SK-N-SH (cell line): Measurements from ENCODE around the gene KNG1.

Source experiments
- CTCF ChIP-seq: fragments of 200-600 bp; sonication (generic); IDR thresholded peaks from 2 replicates; pipeline ENCODE4 v1.6.1; 2017; ENCODE audit warnings: antibody characterized with exemption, mild to moderate bottlenecking, moderate library complexity
- ELF1 ChIP-seq: IDR thresholded peaks from 2 replicates; pipeline ENCODE4 v1.4.0; 2012
- EP300 ChIP-seq, 2 experiments: IDR thresholded peaks; 2 replicates each; pipeline versions ENCODE4 v1.4.0 to v1.6.1; 2012; ENCODE audit warnings: borderline replicate concordance in 1 of 2, low read depth in 1 of 2, low read length in 1 of 2
- EZH2phosphoT487 ChIP-seq: fragments of 200-600 bp; sonication (generic); IDR thresholded peaks from 2 replicates; pipeline ENCODE4 v1.6.1; 2017; ENCODE audit warnings: low read depth, mixed run types, mild to moderate bottlenecking, antibody characterized with exemption, moderate library complexity, borderline replicate concordance
- FOXM1 ChIP-seq: IDR thresholded peaks from 2 replicates; pipeline ENCODE4 v1.4.0; 2012; ENCODE audit warnings: low read depth, mild to moderate bottlenecking
- GATA2 ChIP-seq: sonication (generic); formaldehyde crosslinking; IDR thresholded peaks from 2 replicates; pipeline ENCODE4 v1.5.0; 2020; ENCODE audit warnings: mild to moderate bottlenecking, missing genetic modification reagents
- POLR2AphosphoS5 ChIP-seq: IDR thresholded peaks from 2 replicates; pipeline ENCODE4 v1.6.1; 2012; ENCODE audit warnings: low read depth, low read length
- RAD21 ChIP-seq: IDR thresholded peaks from 2 replicates; pipeline ENCODE4 v1.6.1; 2012; ENCODE audit warnings: mild to moderate bottlenecking, low read length
- REST ChIP-seq: IDR thresholded peaks from 2 replicates; pipeline ENCODE4 v1.6.1; 2012; ENCODE audit warnings: mild to moderate bottlenecking, low read depth, low read length, moderate library complexity

GRCh38 chr3:186746008-186746407, 28.8 kb downstream of the KNG1 start:
- TF ChIP-seq EZH2phosphoT487, result no peak
- no peak for TF ChIP-seq EP300 (IDR thresholded peaks at IDR 0.05; ENCODE audit: borderline replicate concordance in 1 of 2, low read depth in 1 of 2, low read length in 1 of 2)
- TF ChIP-seq CTCF, result no peak
- no peak for TF ChIP-seq RAD21
- no peak for TF ChIP-seq POLR2AphosphoS5
- TF ChIP-seq FOXM1, result no peak
- TF ChIP-seq ELF1, result no peak
- TF ChIP-seq REST, result no peak
- no peak for TF ChIP-seq GATA2
